Measurements from ENCODE around the gene GRAMD2B. TPM values are rescaled to one million over a fixed set of nuclear protein-coding genes. Genes with fewer than 3 reads are reported as not detected.

The GRAMD2B gene
- total RNA-seq, 1 experiment from 2014 or later: 6.7 TPM

DNA sequence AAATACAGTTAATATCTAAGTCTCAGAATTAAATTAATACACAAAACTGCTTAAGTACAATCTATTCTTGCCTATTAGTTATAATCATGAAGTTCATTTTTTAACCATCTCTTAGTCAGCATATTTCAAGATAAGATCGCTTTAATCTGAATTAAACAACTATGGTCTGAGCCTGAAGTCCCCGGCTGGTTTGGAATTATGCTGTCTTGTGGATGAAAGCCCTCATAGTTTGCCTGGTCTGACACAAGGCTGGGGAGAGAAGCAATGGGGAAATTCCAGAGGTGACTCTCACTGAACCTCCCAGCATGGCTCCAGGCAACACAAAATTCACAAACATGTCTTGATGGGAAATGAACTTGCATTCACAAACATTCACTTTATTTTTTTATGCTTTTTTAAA is 28.0 kb upstream of the GRAMD2B start:
- Histone ChIP-seq H3K23ac (ENCODE audit: insufficient read length, low read depth, low read length) (no peak overlapping the region), H3K27me3 (ENCODE audit: insufficient read depth, low read length) (no peaks in the 10 kb centered on the region), H3K27ac (ENCODE audit: insufficient read length, low read depth, low read length) (no peak overlapping the region), H2BK120ac (ENCODE audit: low read depth, low read length, poor library complexity, severe bottlenecking) (no peak overlapping the region), H3K56ac (ENCODE audit: insufficient read length, low read depth, low read length) (no peak overlapping the region), H3K18ac (ENCODE audit: insufficient read length, low read depth, low read length) (no peak overlapping the region), H3K4me1 (ENCODE audit: insufficient read depth, low read length) (no peaks in the 10 kb centered on the region), H4K8ac (replicated peaks; ENCODE audit: insufficient read length, low read depth, low read length) (no peak overlapping the region), H3K23me2 (ENCODE audit: insufficient read length, low read depth, low read length, poor library complexity, severe bottlenecking) (no peaks in the 10 kb centered on the region), H3K79me2 (ENCODE audit: insufficient read depth, low read length) (no peaks in the 10 kb centered on the region), H3K4me2 (ENCODE audit: insufficient read depth, insufficient read length, low read length) (no peak overlapping the region), H2BK5ac (ENCODE audit: insufficient read length, low read length) (no peak overlapping the region), H4K5ac (ENCODE audit: insufficient read length, low read depth, low read length) (no peak overlapping the region), H2AK5ac (ENCODE audit: insufficient read length, low read length) (no peak overlapping the region), H2BK15ac (ENCODE audit: low read depth, low read length) (no peak overlapping the region), H2BK12ac (ENCODE audit: insufficient read length, low read depth, low read length) (no peak overlapping the region), H3K14ac (ENCODE audit: insufficient read depth, low read length) (no peak overlapping the region), H3T11ph (ENCODE audit: low read length) (no peak overlapping the region), H3K9me3 (ENCODE audit: control insufficient read depth, low read depth, low read length) (no peaks in the 10 kb centered on the region), H4K20me1 (ENCODE audit: control insufficient read depth, insufficient read depth, insufficient read length) (no peaks in the 10 kb centered on the region), H2AFZ (ENCODE audit: low read length) (no peak overlapping the region), H3K9ac (ENCODE audit: extremely low read depth, insufficient read length, low read length) (no peak overlapping the region), H3K79me1 (ENCODE audit: insufficient read depth, low read depth, low read length, poor library complexity, severe bottlenecking) (no peaks in the 10 kb centered on the region), H2BK20ac (ENCODE audit: low read depth, low read length, poor library complexity, severe bottlenecking) (no peak overlapping the region), H4K91ac (ENCODE audit: insufficient read length, low read depth, low read length) (no peak overlapping the region), H3K4ac (ENCODE audit: low read depth, low read length) (no peak overlapping the region)
- Mint-ChIP-seq H3K36me3 (ENCODE audit: insufficient read depth in 1 of 3, low read depth in 3 of 3) (peaks cover 2 to 13% (median 6%) of the 10 kb centered on the region in 3 experiments; a peak in 4 of 7 replicates), H3K27me3 (ENCODE audit: low read depth) (no peaks in the 10 kb centered on the region), H3K4me1 (peaks cover 6 to 7% of the 10 kb centered on the region in 2 experiments), H3K27ac (0 out of 7 replicates have a peak overlapping the region, but pooled peaks of 1 of the 3 experiments have one; percentile 28), H3K9me3 (peaks cover 17 to 19% of the 10 kb centered on the region in 2 experiments), H3K4me3 (no peak overlapping the region)
- WGBS (ENCODE audit: extremely low coverage, insufficient read length, low lambda C conversion rate): no CpG with 5 or more reads among the region's 2 CpGs
- no peak for DNase-seq
- TF ChIP-seq, protein P1, sequence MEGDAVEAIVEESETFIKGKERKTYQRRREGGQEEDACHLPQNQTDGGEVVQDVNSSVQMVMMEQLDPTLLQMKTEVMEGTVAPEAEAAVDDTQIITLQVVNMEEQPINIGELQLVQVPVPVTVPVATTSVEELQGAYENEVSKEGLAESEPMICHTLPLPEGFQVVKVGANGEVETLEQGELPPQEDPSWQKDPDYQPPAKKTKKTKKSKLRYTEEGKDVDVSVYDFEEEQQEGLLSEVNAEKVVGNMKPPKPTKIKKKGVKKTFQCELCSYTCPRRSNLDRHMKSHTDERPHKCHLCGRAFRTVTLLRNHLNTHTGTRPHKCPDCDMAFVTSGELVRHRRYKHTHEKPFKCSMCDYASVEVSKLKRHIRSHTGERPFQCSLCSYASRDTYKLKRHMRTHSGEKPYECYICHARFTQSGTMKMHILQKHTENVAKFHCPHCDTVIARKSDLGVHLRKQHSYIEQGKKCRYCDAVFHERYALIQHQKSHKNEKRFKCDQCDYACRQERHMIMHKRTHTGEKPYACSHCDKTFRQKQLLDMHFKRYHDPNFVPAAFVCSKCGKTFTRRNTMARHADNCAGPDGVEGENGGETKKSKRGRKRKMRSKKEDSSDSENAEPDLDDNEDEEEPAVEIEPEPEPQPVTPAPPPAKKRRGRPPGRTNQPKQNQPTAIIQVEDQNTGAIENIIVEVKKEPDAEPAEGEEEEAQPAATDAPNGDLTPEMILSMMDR (conservative IDR thresholded peaks at IDR 0.05): no peak
